ENCODE measurements around the gene FBN3.

GRCh38 chr19:8107301-8107903 lies 42.0 kb downstream of the FBN3 start:
- TF ChIP-seq YY1 (IDR thresholded peaks at IDR 0.05; ENCODE audit: insufficient read depth, insufficient read length) (no peak), SUZ12 (IDR thresholded peaks at IDR 0.05; ENCODE audit: extremely low read depth, insufficient read depth, insufficient read length) (no peak)

Data from NT2/D1 (cell line).